ENCODE data around the gene CYTH2.

The CYTH2 gene

GRCh38 chr19:48470856-48471255 is 1.7 kb downstream of the CYTH2 start:
- no peak overlapping the region for H3K4me3 ChIP-seq (ENCODE audit: low read depth, low read length)
- TF ChIP-seq CTCF (IDR thresholded peaks at IDR 0.05; ENCODE audit: borderline replicate concordance, insufficient read depth, low read depth, low read length) = no peak

- no peak for TF ChIP-seq CTCF (IDR thresholded peaks at IDR 0.05; ENCODE audit: borderline replicate concordance, insufficient read depth, low read depth, low read length)
These were observed 2.7 kb downstream of the CYTH2 start for GRCh38 chr19:48471836-48472235.

GRCh38 chr19:48473161-48473966 is 4.2 kb downstream of the CYTH2 start:
- no peak for TF ChIP-seq CTCF (IDR thresholded peaks at IDR 0.05; ENCODE audit: borderline replicate concordance, insufficient read depth, low read depth, low read length)
- no peak overlapping the region for H3K4me3 ChIP-seq (ENCODE audit: low read depth, low read length)

More at GRCh38 chr19:48471836-48472235, 2.7 kb downstream of the CYTH2 start:
- no peak overlapping the region for H3K4me3 ChIP-seq (ENCODE audit: low read depth, low read length)

GRCh38 chr19:48474084-48474592 is 5.0 kb downstream of the CYTH2 start:
- TF ChIP-seq CTCF (IDR thresholded peaks at IDR 0.05; ENCODE audit: borderline replicate concordance, insufficient read depth, low read depth, low read length) = no peak

GRCh38 chr19:48475369-48476068 is 6.3 kb downstream of the CYTH2 start:
- no peak overlapping the region for H3K4me3 ChIP-seq (ENCODE audit: low read depth, low read length)
- no peak for TF ChIP-seq CTCF (IDR thresholded peaks at IDR 0.05; ENCODE audit: borderline replicate concordance, insufficient read depth, low read depth, low read length)

More at GRCh38 chr19:48474084-48474592, 5.0 kb downstream of the CYTH2 start:
- no peak overlapping the region for H3K4me3 ChIP-seq (ENCODE audit: low read depth, low read length)

GRCh38 chr19:48476176-48476575 is 7.0 kb downstream of the CYTH2 start:
- no peak overlapping the region for H3K4me3 ChIP-seq (ENCODE audit: low read depth, low read length)
- no peak for TF ChIP-seq CTCF (IDR thresholded peaks at IDR 0.05; ENCODE audit: borderline replicate concordance, insufficient read depth, low read depth, low read length)
